Muscle of back (tissue), 13 donors: ENCODE measurements around the gene LIMS2. TPM values are rescaled to one million over a fixed set of nuclear protein-coding genes. Genes with fewer than 3 reads are reported as not detected.

ENCODE experiments used
- DNase-seq, 3 donors: peaks; one replicate each; pipeline versions ENCODE4 v3.0.0 to v3.0.0-alpha.2; 2013
- long read RNA-seq, 9 donors: transcript quantifications; one replicate each; lab custom pipeline, GENCODE V29; 2026
- polyA plus RNA-seq, 10 donors: library from polyadenylated mRNA; unstranded; fragments of 120-200 nt; gene quantifications; one replicate each; pipeline ENCODE4 v1.2.1, GENCODE V29; 2013; ENCODE audit not compliant: insufficient read length in 10 of 10

LIMS2 gene
- 10 to 100 TPM; 25.1 to 43.8 (median 34.9) TPM for polyA plus RNA-seq
- long read RNA-seq, donor 1, transcript LIMS2-202 (10 exons, 2,045 nt) = major isoform, 7 of 7 reads
- long read RNA-seq, donor 1, partial matches to known transcripts = 0 of 7 reads
- long read RNA-seq, donor 1, other reads (novel, unspliced or antisense) = 0 of 7 reads
- long read RNA-seq, donor 2, partial matches to known transcripts = 0 of 1 reads
- long read RNA-seq, donor 2, other reads (novel, unspliced or antisense) = 0 of 1 reads
- long read RNA-seq, donor 3 = 0 reads
- long read RNA-seq, donor 4, transcript LIMS2-202 (10 exons, 2,045 nt) = major isoform, 8 of 8 reads
- long read RNA-seq, donor 4, partial matches to known transcripts = 0 of 8 reads
- long read RNA-seq, donor 4, other reads (novel, unspliced or antisense) = 0 of 8 reads
- long read RNA-seq, donor 5, transcript LIMS2-202 (10 exons, 2,045 nt) = major isoform, 6 of 14 reads
- long read RNA-seq, donor 5, partial matches to known transcripts = 7 of 14 reads
- long read RNA-seq, donor 5, other reads (novel, unspliced or antisense) = 0 of 14 reads
- long read RNA-seq, donor 6, transcript LIMS2-202 (10 exons, 2,045 nt) = major isoform, 6 of 6 reads
- long read RNA-seq, donor 6, partial matches to known transcripts = 0 of 6 reads
- long read RNA-seq, donor 6, other reads (novel, unspliced or antisense) = 0 of 6 reads
- long read RNA-seq, donor 7, transcript LIMS2-202 (10 exons, 2,045 nt) = major isoform, 6 of 8 reads
- long read RNA-seq, donor 7, partial matches to known transcripts = 0 of 8 reads
- long read RNA-seq, donor 7, other reads (novel, unspliced or antisense) = 0 of 8 reads
- long read RNA-seq, donor 8, partial matches to known transcripts = 7 of 9 reads
- long read RNA-seq, donor 8, other reads (novel, unspliced or antisense) = 0 of 9 reads
- long read RNA-seq, donor 9, partial matches to known transcripts = 0 of 3 reads
- long read RNA-seq, donor 9, other reads (novel, unspliced or antisense) = 0 of 3 reads

DNA sequence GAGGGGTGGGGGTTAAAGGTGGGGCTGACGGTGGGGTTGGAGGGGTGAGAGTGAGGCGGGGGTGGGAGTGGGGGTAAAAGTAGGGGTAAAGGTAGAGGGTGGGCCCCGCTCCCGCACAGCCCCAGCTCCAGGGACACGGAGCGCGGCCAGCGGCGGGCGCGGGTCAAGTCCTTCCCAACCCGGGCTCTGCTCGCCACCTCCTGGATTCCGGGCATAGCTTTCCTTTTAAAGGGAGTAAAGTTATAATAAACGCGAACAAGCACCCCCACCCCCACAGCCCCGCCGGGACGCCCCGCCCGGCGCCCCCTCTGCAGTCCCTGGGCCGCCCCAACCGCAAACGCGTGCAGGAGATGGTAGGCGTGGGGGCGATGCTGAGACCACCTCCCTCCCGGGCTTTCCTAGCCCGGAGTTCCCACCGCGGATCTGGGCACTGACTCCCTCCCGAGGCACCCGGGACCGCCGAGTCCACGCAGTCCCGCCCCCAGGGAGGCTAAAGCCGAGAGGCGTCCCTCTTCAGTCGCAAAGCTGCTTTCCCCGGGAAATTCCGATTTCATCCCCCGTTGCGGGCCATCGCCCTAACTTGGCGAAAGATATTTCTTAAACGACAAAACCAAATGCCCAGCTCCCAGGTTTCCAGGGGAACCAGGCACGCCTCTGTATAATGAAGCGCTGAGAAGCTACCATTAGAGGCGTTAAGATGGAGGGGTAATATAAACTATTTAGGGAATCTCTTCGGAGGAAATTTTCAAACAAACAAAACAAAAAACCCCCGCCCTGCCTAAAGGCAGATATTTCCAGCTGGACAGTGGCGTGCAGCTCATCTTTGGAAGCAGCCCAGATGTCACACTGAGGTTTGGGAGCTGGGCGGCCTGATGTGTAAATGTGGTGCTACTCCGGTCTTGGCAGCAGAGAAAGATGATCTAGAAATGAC lies at the start of gene LIMS2:
Gene LIMS2, minus strand, starts transcription at position 200 of the 931 bp plus-strand sequence. CDS start 506 bp downstream, outside the sequence.
- DNase-seq = peak in 1 of 3 donors; percentile 51

GRCh38 chr2:127722807-127723206 lies 47.5 kb upstream of the LIMS2 start:
- no peak for DNase-seq

DNA sequence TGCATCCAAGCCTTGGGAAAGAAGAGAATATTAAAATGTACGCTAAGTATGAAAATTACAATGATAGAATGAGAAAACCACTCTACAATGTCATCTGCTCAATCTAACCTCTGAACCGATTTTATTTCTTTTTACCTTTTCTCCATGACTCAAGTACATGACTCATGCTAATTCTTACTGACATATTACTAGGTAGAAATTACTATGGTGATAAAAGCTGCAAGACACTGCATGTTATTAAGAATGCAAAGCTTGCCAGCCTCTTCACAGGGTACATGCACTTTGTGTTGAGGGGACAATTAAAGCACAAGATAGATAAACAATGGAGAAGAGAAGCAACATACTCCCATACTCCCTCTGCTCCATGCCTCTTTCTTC lies 46.6 kb upstream of the LIMS2 start:
- DNase-seq = no peak

DNA sequence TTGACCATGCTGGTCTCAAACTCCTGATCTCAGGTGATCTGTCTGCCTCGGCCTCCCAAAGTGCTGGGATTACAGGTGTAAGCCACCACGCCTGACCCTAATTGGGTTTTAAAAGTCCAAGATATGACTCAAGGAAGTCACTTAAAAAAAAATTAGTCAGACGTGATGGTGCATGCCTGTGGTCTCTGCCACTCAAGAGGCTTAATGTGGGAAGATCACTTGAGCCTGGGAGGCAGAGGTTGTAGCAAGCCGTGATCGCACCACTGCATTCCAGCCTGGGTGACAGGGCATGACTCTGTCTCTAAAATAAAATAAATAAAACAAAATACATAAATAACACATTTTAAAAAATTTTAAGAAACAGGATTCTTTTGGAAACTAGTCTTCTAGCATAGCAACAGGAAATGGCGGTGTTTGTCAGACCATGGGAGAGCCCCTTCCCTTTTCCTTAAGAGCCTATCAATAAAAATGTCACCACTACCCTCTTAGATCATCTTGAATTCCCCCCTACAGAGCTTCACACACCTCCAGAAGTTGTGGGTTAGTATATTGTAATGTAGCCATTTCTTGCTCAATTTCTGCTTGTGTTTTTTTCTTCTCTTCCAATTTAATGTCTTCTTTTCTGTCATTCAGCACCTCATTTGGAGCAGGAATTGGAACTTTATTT lies 46.1 kb upstream of the LIMS2 start:
- no peak for DNase-seq

DNA sequence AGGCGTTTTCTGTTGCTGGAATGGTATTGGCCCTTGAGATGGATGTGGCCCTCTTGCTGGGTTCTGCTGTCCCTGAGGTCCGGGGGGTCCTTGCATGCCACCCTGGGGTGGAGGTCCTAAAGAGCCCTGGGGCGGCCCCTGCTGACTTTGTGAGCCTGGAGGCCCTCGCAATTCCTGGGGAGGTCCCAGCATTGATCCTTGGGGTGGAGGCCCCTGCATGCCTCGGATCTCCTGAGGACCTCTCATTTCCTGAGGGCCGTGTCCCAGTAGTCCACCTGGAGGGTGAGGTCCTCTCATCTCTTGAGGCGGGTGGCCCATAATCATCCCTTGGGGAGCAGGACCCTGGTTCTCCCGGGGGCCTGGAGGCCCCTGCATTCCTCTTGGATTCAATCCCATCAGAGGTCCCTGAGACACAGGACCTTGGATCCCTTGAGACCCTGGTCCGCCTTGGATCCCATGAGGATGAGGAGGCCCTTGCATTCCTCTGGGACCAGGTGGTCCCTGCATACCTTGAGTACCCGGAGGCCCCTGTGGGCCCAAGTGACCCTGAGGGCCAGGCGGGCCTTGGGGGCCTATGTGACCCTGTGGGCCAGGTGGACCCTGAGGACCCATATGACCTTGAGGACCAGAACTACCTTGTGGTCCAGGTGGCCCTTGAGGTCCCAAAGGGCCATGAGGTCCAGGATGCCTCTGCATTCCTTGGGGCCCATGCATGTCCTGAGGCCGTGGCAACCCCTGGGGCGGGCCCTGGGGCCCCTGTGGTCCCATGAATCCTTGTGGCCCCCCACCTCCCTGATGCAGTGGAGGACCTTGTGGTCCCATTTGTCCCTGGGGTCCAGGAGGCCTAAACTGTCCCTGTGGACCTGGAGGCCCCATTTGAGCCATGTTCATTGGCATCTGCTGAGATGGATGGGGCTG lies 44.2 kb upstream of the LIMS2 start:
- DNase-seq = no peak

DNA sequence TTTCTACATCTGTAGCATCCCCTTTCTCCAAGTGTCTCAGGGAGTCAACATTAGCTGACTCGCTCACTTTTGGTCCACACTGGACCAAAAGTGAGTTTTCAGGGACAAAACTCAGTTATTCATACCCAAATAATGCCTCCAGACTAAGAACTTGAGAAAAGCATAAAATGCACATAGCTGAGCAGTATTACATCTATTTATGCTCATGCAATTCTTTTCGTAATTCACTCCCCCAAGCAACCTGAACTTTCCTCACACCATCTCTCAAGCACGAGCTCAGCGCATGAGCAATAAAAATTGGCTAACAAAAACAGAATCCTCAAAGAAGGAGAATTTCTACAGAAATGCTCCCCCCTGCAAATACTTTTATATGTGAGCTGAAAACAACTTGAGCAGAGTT lies 42.9 kb upstream of the LIMS2 start:
- no peak for DNase-seq

DNA sequence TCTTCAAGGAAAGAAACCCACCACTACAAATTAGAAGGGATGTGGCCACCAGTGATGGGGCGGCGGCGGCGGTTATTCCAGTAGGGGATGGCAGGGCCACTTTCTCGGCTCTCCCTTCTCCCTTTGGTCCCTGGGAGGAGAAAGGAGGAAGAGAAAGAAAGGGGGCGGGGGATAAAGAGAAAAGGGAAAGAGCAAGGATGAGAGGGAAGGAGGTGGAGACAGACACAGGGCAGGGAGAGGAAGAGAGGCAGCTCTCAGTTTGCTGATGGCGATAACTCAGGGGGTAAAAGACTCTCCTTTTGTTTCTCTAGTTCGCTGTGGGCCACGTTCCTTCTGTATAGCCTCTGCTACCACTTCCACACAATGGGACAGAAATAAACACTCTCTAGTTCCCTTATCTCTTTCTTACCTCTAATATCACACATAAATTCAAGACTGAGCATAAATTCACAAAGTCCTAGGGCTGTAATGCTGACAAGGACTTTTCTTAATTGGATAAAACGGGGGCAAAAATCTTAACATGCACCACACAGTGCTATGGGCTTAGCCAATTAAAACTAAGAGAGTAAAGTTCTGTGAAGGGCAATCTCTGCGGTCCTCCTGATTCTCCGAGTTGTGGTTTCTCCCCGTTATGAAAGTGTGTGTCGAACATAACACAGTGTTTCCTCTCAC lies 40.6 kb upstream of the LIMS2 start:
- DNase-seq = no peak

- DNase-seq = no peak
Measured at GRCh38 chr2:127713562-127713961, 38.2 kb upstream of the LIMS2 start.

GRCh38 chr2:127712999-127713398 lies 37.7 kb upstream of the LIMS2 start:
- no peak for DNase-seq

- no peak for DNase-seq
Measured at GRCh38 chr2:127709336-127709735, 34.0 kb upstream of the LIMS2 start.

GRCh38 chr2:127707890-127708648 lies 32.7 kb upstream of the LIMS2 start:
- DNase-seq = no peak

DNA sequence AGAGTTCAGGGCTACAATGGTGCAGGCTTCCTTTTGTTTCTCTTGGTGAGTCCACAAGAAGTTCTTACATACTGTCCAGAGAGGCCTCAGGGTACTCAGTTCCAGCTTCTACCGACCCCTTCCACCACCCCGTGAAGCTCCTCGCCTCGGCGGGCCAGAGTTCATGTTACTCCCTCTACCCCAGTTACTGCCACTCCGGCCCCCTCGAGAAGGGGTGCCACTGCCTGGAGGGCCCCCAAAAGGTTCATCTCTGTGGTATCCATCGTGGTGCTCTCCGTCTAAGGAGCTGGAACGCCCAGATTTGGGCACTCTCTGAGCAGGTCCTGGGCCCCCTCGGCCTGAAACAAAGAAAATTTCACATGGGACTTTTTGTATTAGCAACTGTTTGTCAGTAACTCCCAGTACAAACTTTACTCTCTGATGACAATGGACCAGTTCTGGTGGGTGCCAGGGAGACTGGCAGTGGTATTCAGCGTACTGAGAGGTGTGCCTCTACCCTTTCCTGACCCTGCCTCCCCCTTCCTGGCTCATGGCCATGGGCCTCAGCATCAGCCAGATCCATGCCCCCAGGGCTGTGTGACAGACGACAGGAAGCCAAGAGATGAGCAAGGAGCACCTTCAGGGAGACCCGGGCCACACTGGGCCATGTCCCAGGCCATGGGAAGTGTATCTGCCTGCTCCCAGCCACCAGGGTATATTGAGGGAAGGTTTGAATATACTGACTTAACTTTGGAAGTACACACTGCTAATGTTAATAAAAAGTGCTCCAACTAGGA lies 31.1 kb upstream of the LIMS2 start:
- DNase-seq = no peak

DNA sequence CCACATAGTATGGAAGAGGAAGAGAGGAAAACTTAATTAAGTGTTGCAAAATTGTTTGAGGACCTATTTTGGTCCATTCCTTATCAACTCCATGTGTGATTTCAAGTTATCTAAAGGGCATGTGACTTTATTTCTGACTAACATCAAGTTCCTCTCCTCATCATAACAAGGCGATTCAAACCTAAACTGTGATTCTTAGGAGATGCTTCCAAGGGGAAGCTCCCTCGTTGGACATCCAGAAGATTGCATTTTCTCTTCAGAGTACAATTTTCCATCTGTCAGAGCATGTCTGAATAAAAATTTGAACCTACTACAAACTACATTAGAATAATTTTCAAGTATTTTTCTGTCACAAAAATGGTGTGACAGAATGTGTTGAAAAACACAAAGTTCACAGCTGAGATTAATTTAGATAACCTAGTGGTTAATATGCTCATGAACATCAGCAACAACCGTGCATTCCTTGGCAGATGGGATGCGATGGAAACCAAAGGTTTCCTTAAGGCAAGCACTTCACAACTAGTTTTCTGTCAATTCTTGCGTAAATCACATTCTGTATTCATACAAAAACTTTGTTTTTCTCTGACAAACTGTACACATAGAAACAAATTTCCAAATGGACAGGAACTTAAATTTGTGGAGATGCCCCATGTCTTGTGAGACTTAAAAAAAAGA lies 30.2 kb upstream of the LIMS2 start:
- DNase-seq = no peak

- no peak for DNase-seq
Measured at GRCh38 chr2:127704641-127705390, 29.5 kb upstream of the LIMS2 start.

- DNase-seq = no peak
Measured at GRCh38 chr2:127703282-127703681, 28.0 kb upstream of the LIMS2 start.

- DNase-seq = no peak
Measured at GRCh38 chr2:127702395-127703009, 27.2 kb upstream of the LIMS2 start.
